Fibroblast of lung (primary cell): ENCODE results near the gene SLIT2. TPM values are rescaled to one million over a fixed set of nuclear protein-coding genes. Genes with fewer than 3 reads are reported as not detected.

Experiments
- DNase-seq, 2 donors: peaks; one replicate each; pipeline versions ENCODE4 v3.0.0 to v3.0.0-alpha.2; 2010; ENCODE audit warnings: low read depth in 2 of 2
- H2AFZ ChIP-seq: 2 replicates; pipeline ENCODE4 v1.5.1; 2012; ENCODE audit warnings: low read length, control low read depth, inconsistent platforms
- H3K27ac ChIP-seq: 2 replicates; pipeline ENCODE4 v1.5.1; 2011; ENCODE audit warnings: low read length, control low read depth; ENCODE audit not compliant: insufficient read depth
- H3K27me3 ChIP-seq: 2 replicates; pipeline ENCODE4 v1.5.1; 2011; ENCODE audit warnings: mild to moderate bottlenecking, low read length; ENCODE audit not compliant: control insufficient read depth, insufficient read depth
- H3K36me3 ChIP-seq: 2 replicates; pipeline ENCODE4 v1.5.1; 2011; ENCODE audit warnings: low read length; ENCODE audit not compliant: control insufficient read depth, insufficient read depth
- H3K4me1 ChIP-seq: 2 replicates; pipeline ENCODE4 v1.5.1; 2011; ENCODE audit warnings: low read length; ENCODE audit not compliant: control insufficient read depth, insufficient read depth; ENCODE audit errors: extremely low read depth
- H3K4me2 ChIP-seq: 2 replicates; pipeline ENCODE4 v1.5.1; 2011; ENCODE audit warnings: low read length, control low read depth; ENCODE audit not compliant: insufficient read depth; ENCODE audit errors: extremely low read depth
- H3K4me3 ChIP-seq, 4 experiments: fragments of 200-600 bp in 1 of 4; sonication (generic) in 1 of 4; replicated peaks in 1 of 4; 2 replicates each; pipeline ENCODE4 v1.5.1; 2011 to 2016; ENCODE audit warnings: low read length in 4 of 4, low read depth in 3 of 4, mild to moderate bottlenecking in 3 of 4, control low read depth in 2 of 4, inconsistent platforms in 1 of 4, mixed read lengths in 1 of 4; ENCODE audit not compliant: insufficient read depth in 1 of 4; ENCODE audit errors: control extremely low read depth in 1 of 4
- H3K79me2 ChIP-seq: 2 replicates; pipeline ENCODE4 v1.5.1; 2012; ENCODE audit warnings: mild to moderate bottlenecking, low read length, inconsistent platforms; ENCODE audit not compliant: control insufficient read depth, insufficient read depth
- H3K9ac ChIP-seq: 2 replicates; pipeline ENCODE4 v1.5.1; 2011; ENCODE audit warnings: mild to moderate bottlenecking, low read length, control low read depth; ENCODE audit not compliant: insufficient read depth
- H3K9me3 ChIP-seq: 2 replicates; pipeline ENCODE4 v1.5.1; 2012; ENCODE audit warnings: low read depth, low read length; ENCODE audit not compliant: control insufficient read depth, insufficient read depth
- H4K20me1 ChIP-seq: 2 replicates; pipeline ENCODE4 v1.5.1; 2011; ENCODE audit warnings: low read length; ENCODE audit not compliant: control insufficient read depth, insufficient read depth; ENCODE audit errors: extremely low read depth
- CTCF ChIP-seq, 2 donors: IDR thresholded peaks in 1 of 2; conservative IDR thresholded peaks in 1 of 2; 1 replicate in 1 of 2; 2 replicates in 1 of 2; pipeline ENCODE4 v1.5.1; 2011 to 2012; ENCODE audit warnings: low read length in 2 of 2, control low read depth in 1 of 2, inconsistent platforms in 1 of 2, low read depth in 1 of 2, mild to moderate bottlenecking in 1 of 2
- EZH2 ChIP-seq: IDR thresholded peaks from 2 replicates; pipeline ENCODE4 v1.5.1; 2012; ENCODE audit warnings: low read length, control low read depth, mild to moderate bottlenecking; ENCODE audit errors: missing control alignments
- polyA plus RNA-seq, 2 donors: library from polyadenylated mRNA; depleted of rRNA in 1 of 2; stranded (reverse) in 1 of 2; unstranded in 1 of 2; fragments of >200 nt; gene quantifications; 2 replicates each; pipeline ENCODE4 v1.2.1, GENCODE V29; 2011 to 2012; ENCODE audit warnings: missing spikeins in 1 of 2
- total RNA-seq: library from RNA; depleted of rRNA; stranded (reverse); fragments of >200 nt; gene quantifications from 2 replicates; pipeline ENCODE4 v1.2.1, GENCODE V29; 2014

The SLIT2 gene
- total and polyA plus RNA-seq, 2 donors (not counting 1 experiment from before 2014, with no cell fraction given), result 12.6 to 27.8 TPM

GRCh38 chr4:20237894-20238537 is 13.7 kb upstream of the SLIT2 start:
- H3K36me3 ChIP-seq, result no peaks in the 10 kb centered on the region
- no peaks in the 10 kb centered on the region for H3K79me2 ChIP-seq
- TF ChIP-seq EZH2 (no peak), CTCF (conservative IDR thresholded peaks at IDR 0.05 in 1 of 2, IDR thresholded peaks at IDR 0.05 in 1 of 2; ENCODE audit: low read depth in 1 of 2, low read length in 2 of 2) (no peak)
- no peak overlapping the region for H3K9ac ChIP-seq
- no peak overlapping the region for H2AFZ ChIP-seq
- no peaks in the 10 kb centered on the region for H3K27me3 ChIP-seq
- H3K9me3 ChIP-seq, result no peaks in the 10 kb centered on the region
- H3K4me3 ChIP-seq, result no peak overlapping the region
- H3K27ac ChIP-seq, result no peak overlapping the region
- H3K4me2 ChIP-seq, result no peak overlapping the region
- H4K20me1 ChIP-seq, result no peaks in the 10 kb centered on the region
- no peak for DNase-seq
- no peaks in the 10 kb centered on the region for H3K4me1 ChIP-seq

- TF ChIP-seq CTCF (conservative IDR thresholded peaks at IDR 0.05 in 1 of 2, IDR thresholded peaks at IDR 0.05 in 1 of 2; ENCODE audit: low read depth in 1 of 2, low read length in 2 of 2) (peak; percentile 71 to 72), EZH2 (no peak)
- no peak overlapping the region for H2AFZ ChIP-seq
- H3K9ac ChIP-seq, result no peak overlapping the region
- no peak overlapping the region for H3K27ac ChIP-seq
- DNase-seq, result peak; percentile 66 to 85
- no peak overlapping the region for H3K4me2 ChIP-seq
- H3K27me3 ChIP-seq, result no peaks in the 10 kb centered on the region
- H3K9me3 ChIP-seq, result no peaks in the 10 kb centered on the region
- H3K79me2 ChIP-seq, result peaks cover 7% of the 10 kb centered on the region
- no peaks in the 10 kb centered on the region for H4K20me1 ChIP-seq
- peaks cover 5% of the 10 kb centered on the region for H3K4me1 ChIP-seq
- no peaks in the 10 kb centered on the region for H3K36me3 ChIP-seq
- H3K4me3 ChIP-seq, result no peak overlapping the region
These were observed 3.5 kb upstream of the SLIT2 start for GRCh38 chr4:20248155-20248558.

GRCh38 chr4:20249333-20249732 is 2.4 kb upstream of the SLIT2 start:
- Histone ChIP-seq H3K36me3 (no peaks in the 10 kb centered on the region), H3K4me1 (peaks cover 5% of the 10 kb centered on the region), H3K27ac (no peak overlapping the region), H3K9ac (no peak overlapping the region), H2AFZ (no peak overlapping the region), H3K27me3 (no peaks in the 10 kb centered on the region), H3K4me3 (no peak overlapping the region), H4K20me1 (no peaks in the 10 kb centered on the region), H3K79me2 (peaks cover 19% of the 10 kb centered on the region), H3K4me2 (peak overlapping the region; percentile 8), H3K9me3 (no peaks in the 10 kb centered on the region)
- DNase-seq, result peak; percentile 50 to 78
- TF ChIP-seq CTCF (conservative IDR thresholded peaks at IDR 0.05 in 1 of 2, IDR thresholded peaks at IDR 0.05 in 1 of 2; ENCODE audit: low read depth in 1 of 2, low read length in 2 of 2) (peak; percentile 69), EZH2 (no peak)
